GM23338 (cell line): ENCODE results near the gene KIF1A.

Experiments
- EZH2 ChIP-seq: fragments of 200-600 bp; sonication (generic); IDR thresholded peaks from one replicate; pipeline ENCODE4 v1.8.0; 2017; ENCODE audit warnings: antibody characterized with exemption, mild to moderate bottlenecking, low read depth; ENCODE audit not compliant: unreplicated experiment
- POLR2AphosphoS5 ChIP-seq: IDR thresholded peaks from 2 replicates; pipeline ENCODE4 v1.6.1; 2016; ENCODE audit warnings: antibody characterized with exemption, low read depth
- REST ChIP-seq: IDR thresholded peaks from one replicate; pipeline ENCODE4 v1.6.1; 2018; ENCODE audit warnings: antibody characterized with exemption; ENCODE audit not compliant: unreplicated experiment
- TF ChIP-seq, protein P1 (sequence below), 2 experiments: fragments of 200-600 bp in 1 of 2; sonication (generic) in 1 of 2; conservative IDR thresholded peaks; 2 replicates each; pipeline versions ENCODE4 v1.5.1 to v1.6.1; 2016 to 2017; ENCODE audit warnings: antibody characterized with exemption in 2 of 2, low read depth in 2 of 2, mild to moderate bottlenecking in 2 of 2, moderate library complexity in 1 of 2

DNA sequence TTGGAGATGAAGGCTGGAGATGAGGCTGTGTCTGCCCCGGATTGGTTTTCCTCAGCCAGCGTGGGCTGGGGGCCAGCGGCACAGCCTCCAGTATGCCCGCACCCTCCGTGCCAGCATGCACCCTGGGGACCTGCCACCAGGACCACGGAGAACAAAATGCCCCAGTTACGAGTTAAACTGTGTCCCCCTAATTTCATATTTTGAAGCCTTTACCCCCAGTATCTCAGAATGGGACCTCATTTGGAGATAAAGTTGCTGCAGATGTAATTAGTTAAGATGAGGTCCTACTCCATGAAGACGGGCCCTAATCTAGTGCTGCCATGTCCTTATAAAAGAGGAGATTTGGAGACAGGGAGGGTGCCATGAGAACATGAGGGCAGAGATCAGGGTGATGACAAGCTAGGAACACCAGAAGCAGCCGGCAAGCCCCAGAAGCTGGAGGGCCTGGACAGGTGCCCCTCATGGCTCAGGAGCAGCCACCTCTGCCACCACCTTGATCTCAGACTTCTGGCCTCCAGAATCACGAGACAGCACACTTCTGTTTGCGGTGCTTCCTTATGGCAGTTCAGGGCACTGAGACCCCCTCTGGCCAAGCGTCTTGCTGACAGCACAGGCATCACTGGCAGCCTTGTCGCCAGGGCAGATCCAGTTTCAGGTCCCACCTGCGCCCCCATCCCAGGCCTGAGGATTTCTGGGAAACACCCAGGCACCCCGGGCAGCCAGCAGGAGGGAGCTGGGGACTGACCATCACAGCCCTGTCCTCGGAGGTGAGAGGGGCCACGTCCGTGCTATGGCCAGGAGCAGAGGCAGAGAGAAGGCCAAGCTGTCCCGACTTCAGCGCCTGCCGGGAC lies 29.4 kb downstream of the KIF1A start:
- TF ChIP-seq, protein P1, sequence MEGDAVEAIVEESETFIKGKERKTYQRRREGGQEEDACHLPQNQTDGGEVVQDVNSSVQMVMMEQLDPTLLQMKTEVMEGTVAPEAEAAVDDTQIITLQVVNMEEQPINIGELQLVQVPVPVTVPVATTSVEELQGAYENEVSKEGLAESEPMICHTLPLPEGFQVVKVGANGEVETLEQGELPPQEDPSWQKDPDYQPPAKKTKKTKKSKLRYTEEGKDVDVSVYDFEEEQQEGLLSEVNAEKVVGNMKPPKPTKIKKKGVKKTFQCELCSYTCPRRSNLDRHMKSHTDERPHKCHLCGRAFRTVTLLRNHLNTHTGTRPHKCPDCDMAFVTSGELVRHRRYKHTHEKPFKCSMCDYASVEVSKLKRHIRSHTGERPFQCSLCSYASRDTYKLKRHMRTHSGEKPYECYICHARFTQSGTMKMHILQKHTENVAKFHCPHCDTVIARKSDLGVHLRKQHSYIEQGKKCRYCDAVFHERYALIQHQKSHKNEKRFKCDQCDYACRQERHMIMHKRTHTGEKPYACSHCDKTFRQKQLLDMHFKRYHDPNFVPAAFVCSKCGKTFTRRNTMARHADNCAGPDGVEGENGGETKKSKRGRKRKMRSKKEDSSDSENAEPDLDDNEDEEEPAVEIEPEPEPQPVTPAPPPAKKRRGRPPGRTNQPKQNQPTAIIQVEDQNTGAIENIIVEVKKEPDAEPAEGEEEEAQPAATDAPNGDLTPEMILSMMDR (conservative IDR thresholded peaks at IDR 0.05; ENCODE audit: low read depth in 2 of 2) = no peak
- TF ChIP-seq EZH2 (no peak), POLR2AphosphoS5 (no peak), REST (no peak)
